ENCODE measurements around the gene ERI3.

DNA sequence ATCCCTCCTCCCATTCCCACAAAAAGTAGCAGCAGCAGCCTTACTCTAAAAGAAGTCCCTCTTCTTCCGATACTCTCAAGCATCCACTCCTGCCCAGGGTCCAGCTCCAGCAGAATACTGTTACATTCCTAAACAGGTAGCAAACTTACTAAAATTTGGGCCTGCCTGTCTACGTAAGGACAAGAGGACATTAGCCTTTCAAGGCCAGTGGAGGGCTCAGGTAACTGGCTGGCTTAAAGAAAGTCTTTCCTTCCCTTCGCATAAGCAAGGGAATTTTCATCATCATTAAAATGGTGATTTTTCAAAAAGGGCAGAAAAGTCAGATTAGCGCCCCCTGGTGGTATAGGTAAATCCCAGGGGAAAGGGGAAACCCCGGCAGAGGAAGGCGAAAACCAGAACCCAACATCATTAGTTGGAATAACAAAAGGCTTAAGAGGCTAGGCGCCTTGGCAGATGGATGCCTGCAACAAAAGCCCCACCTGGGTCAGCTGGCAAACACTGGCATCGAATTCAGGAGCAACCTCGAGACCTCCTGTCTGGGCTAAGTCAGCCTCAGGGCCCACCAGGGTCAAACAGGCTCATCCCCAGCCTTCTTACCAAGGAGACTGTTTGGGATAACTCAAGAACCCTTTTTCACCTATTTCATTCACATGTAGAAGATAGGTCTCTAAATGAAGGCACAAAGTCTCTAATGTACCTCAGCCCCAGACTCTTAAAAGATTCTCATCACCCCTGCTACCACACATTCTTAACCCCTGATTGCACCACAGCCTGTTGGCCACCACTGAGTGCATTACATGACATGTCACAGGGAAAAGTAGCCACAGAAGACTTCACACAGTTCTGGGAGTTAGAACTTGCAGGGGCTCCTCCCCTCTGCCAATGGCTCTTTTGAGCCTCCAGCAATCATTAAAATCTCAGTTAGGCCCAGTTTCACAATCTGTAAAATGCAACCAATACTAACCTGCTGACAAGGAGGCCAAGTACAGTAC lies 36.7 kb downstream of the ERI3 start:
- TF ChIP-seq CTCF (IDR thresholded peaks at IDR 0.05; ENCODE audit: insufficient read depth, low read length, poor library complexity, severe bottlenecking) (peak; percentile 85), EZH2phosphoT487 (conservative IDR thresholded peaks at IDR 0.05; ENCODE audit: low read length) (no peak)

All from SU-DHL-6 (cell line).